HG02759 (cell line): ENCODE results near the gene CELF6.
A peak's percentile ranks its signal among the peaks of the same experiment; 100 is the strongest.

Source experiments
- ATAC-seq: cut with Tn5 transposase; IDR thresholded peaks from one replicate; pipeline ENCODE4 v1.9.1; 2021; ENCODE audit warnings: mild to moderate bottlenecking, moderate library complexity; ENCODE audit not compliant: unreplicated experiment

The CELF6 gene

GRCh38 chr15:72319985-72320671 is at the start of gene CELF6:
CELF6 (minus strand) TSS chr15:72320157; CDS start chr15:72319874, 283 bp downstream.
- peak; percentile 67 for ATAC-seq

- no peak for ATAC-seq
Measured at GRCh38 chr15:72368899-72369298, 48.9 kb upstream of the CELF6 start.

GRCh38 chr15:72368325-72368724 is 48.4 kb upstream of the CELF6 start:
- ATAC-seq = no peak

- ATAC-seq = peak; percentile 88
Measured at GRCh38 chr15:72365844-72366243, 45.9 kb upstream of the CELF6 start.

GRCh38 chr15:72361176-72361575 is 41.2 kb upstream of the CELF6 start:
- no peak for ATAC-seq

GRCh38 chr15:72358650-72359171 is 38.8 kb upstream of the CELF6 start:
- no peak for ATAC-seq

- no peak for ATAC-seq
Measured at GRCh38 chr15:72358121-72358520, 38.2 kb upstream of the CELF6 start.

GRCh38 chr15:72354496-72354895 is 34.5 kb upstream of the CELF6 start:
- ATAC-seq = no peak

- no peak for ATAC-seq
Measured at GRCh38 chr15:72353266-72353665, 33.3 kb upstream of the CELF6 start.

- no peak for ATAC-seq
Measured at GRCh38 chr15:72345806-72346205, 25.8 kb upstream of the CELF6 start.

GRCh38 chr15:72345280-72345679 is 25.3 kb upstream of the CELF6 start:
- ATAC-seq = no peak

- no peak for ATAC-seq
Measured at GRCh38 chr15:72344602-72345001, 24.6 kb upstream of the CELF6 start.

GRCh38 chr15:72342385-72342784 is 22.4 kb upstream of the CELF6 start:
- no peak for ATAC-seq

- no peak for ATAC-seq
Measured at GRCh38 chr15:72341361-72341760, 21.4 kb upstream of the CELF6 start.

GRCh38 chr15:72340366-72340765 is 20.4 kb upstream of the CELF6 start:
- ATAC-seq = no peak

GRCh38 chr15:72339777-72340177 is 19.8 kb upstream of the CELF6 start:
- no peak for ATAC-seq

- no peak for ATAC-seq
Measured at GRCh38 chr15:72338617-72339321, 18.8 kb upstream of the CELF6 start.

GRCh38 chr15:72338148-72338547 is 18.2 kb upstream of the CELF6 start:
- no peak for ATAC-seq

- no peak for ATAC-seq
Measured at GRCh38 chr15:72334842-72335241, 14.9 kb upstream of the CELF6 start.

GRCh38 chr15:72331021-72331420 is 11.1 kb upstream of the CELF6 start:
- ATAC-seq = no peak

- ATAC-seq = no peak
Measured at GRCh38 chr15:72323752-72324151, 3.8 kb upstream of the CELF6 start.

GRCh38 chr15:72319360-72319984 is 485 bp downstream of the CELF6 start:
- ATAC-seq = peak; percentile 45
